WTC11 (cell line): ENCODE measurements around the gene C1orf159. TPM values are rescaled to one million over a fixed set of nuclear protein-coding genes. Genes with fewer than 3 reads are reported as not detected.

Experiments used
- ATAC-seq: fragments of 200-7000 bp; cut with Tn5 transposase; 2 replicates; pipeline ENCODE4 v1.10.0; 2021; ENCODE audit warnings: mild to moderate bottlenecking, moderate library complexity
- CTCF ChIA-PET: fragments of 300-600 bp; sonication (Branson Sonifier 250); formaldehyde crosslinking; loops from one replicate; lab custom pipeline; 2021; ENCODE audit warnings: antibody characterized with exemption; lab: Charles Lee
- POLR2A ChIA-PET: fragments of 350-600 bp; sonication (Branson Sonifier 250); formaldehyde crosslinking; loops from one replicate; lab custom pipeline; 2021; ENCODE audit warnings: antibody characterized with exemption; lab: Charles Lee
- DNase-seq: peaks from one replicate; pipeline ENCODE4 v3.0.0; 2021; ENCODE audit warnings: low spot score
- H3K27ac Mint-ChIP-seq: 2 replicates; pipeline ENCODE4 v1.8.0; 2021; ENCODE audit warnings: mixed read lengths
- H3K27me3 Mint-ChIP-seq: 2 replicates; pipeline ENCODE4 v1.8.0; 2021; ENCODE audit warnings: low read depth, mild to moderate bottlenecking, moderate library complexity, mixed read lengths
- H3K36me3 Mint-ChIP-seq: 2 replicates; pipeline ENCODE4 v1.8.0; 2021; ENCODE audit warnings: mixed read lengths
- H3K4me1 Mint-ChIP-seq: 2 replicates; pipeline ENCODE4 v1.8.0; 2022; ENCODE audit warnings: mixed read lengths
- H3K4me3 Mint-ChIP-seq: 2 replicates; pipeline ENCODE4 v1.8.0; 2021; ENCODE audit warnings: mild to moderate bottlenecking, moderate library complexity, mixed read lengths
- H3K9me3 Mint-ChIP-seq: 2 replicates; pipeline ENCODE4 v1.8.0; 2021; ENCODE audit warnings: mixed read lengths
- ATF1 ChIP-seq: sonication (generic); formaldehyde crosslinking; IDR thresholded peaks from 2 replicates; pipeline ENCODE4 v1.8.1; 2023; ENCODE audit warnings: mild to moderate bottlenecking, moderate library complexity, missing genetic modification reagents
- ELF4 ChIP-seq: sonication (generic); formaldehyde crosslinking; IDR thresholded peaks from 2 replicates; pipeline ENCODE4 v1.8.1; 2022; ENCODE audit warnings: low read depth, mild to moderate bottlenecking, moderate library complexity, missing genetic modification reagents
- ESRRA ChIP-seq: sonication (generic); formaldehyde crosslinking; IDR thresholded peaks from 2 replicates; pipeline ENCODE4 v1.8.1; 2022; ENCODE audit warnings: mild to moderate bottlenecking, missing genetic modification reagents, borderline replicate concordance
- GRHL2 ChIP-seq: fragments of 250-450 bp; sonication (Bioruptor Pico); IDR thresholded peaks from 2 replicates; pipeline ENCODE4 v1.8.0; 2022; ENCODE audit warnings: mild to moderate bottlenecking, moderate library complexity; ENCODE audit not compliant: insufficient replicate concordance, severe bottlenecking
- GTF2I ChIP-seq: fragments of 250-450 bp; sonication (Bioruptor Pico); conservative IDR thresholded peaks from 2 replicates; pipeline ENCODE4 v1.4.0; 2021; ENCODE audit warnings: mild to moderate bottlenecking
- NFE2L1 ChIP-seq: sonication (generic); formaldehyde crosslinking; IDR thresholded peaks from 2 replicates; pipeline ENCODE4 v1.8.1; 2023; ENCODE audit warnings: missing genetic modification reagents
- NR2C2 ChIP-seq: sonication (generic); formaldehyde crosslinking; IDR thresholded peaks from 2 replicates; pipeline ENCODE4 v1.8.0; 2022; ENCODE audit warnings: mild to moderate bottlenecking, missing genetic modification reagents
- RELA ChIP-seq: sonication (generic); formaldehyde crosslinking; IDR thresholded peaks from 2 replicates; pipeline ENCODE4 v1.8.1; 2022; ENCODE audit warnings: missing genetic modification reagents, mild to moderate bottlenecking, borderline replicate concordance
- SMAD4 ChIP-seq: sonication (generic); formaldehyde crosslinking; IDR thresholded peaks from 2 replicates; pipeline ENCODE4 v1.8.0; 2022; ENCODE audit warnings: mild to moderate bottlenecking, missing genetic modification reagents
- TEAD1 ChIP-seq: sonication (generic); formaldehyde crosslinking; IDR thresholded peaks from 2 replicates; pipeline ENCODE4 v1.8.0; 2022; ENCODE audit warnings: mild to moderate bottlenecking, missing genetic modification reagents
- TEAD4 ChIP-seq: sonication (generic); formaldehyde crosslinking; IDR thresholded peaks from 2 replicates; pipeline ENCODE4 v1.8.0; 2022; ENCODE audit warnings: mild to moderate bottlenecking, missing genetic modification reagents
- ZNF121 ChIP-seq: sonication (generic); formaldehyde crosslinking; IDR thresholded peaks from 2 replicates; pipeline ENCODE4 v1.8.0; 2023; ENCODE audit warnings: missing genetic modification reagents
- ZNF263 ChIP-seq: sonication (generic); formaldehyde crosslinking; IDR thresholded peaks from 2 replicates; pipeline ENCODE4 v1.8.1; 2022; ENCODE audit warnings: low read depth, mild to moderate bottlenecking, moderate library complexity, missing genetic modification reagents
- ZNF396 ChIP-seq: fragments of 250-450 bp; sonication (Bioruptor Pico); IDR thresholded peaks from 2 replicates; pipeline ENCODE4 v1.8.0; 2021; ENCODE audit warnings: mild to moderate bottlenecking, moderate library complexity, borderline replicate concordance
- ZNF423 ChIP-seq: fragments of 250-450 bp; sonication (Bioruptor Pico); IDR thresholded peaks from 2 replicates; pipeline ENCODE4 v2.1.2; 2022; ENCODE audit warnings: mild to moderate bottlenecking, moderate library complexity
- total RNA-seq: library from RNA; stranded (reverse); gene quantifications from 3 replicates; pipeline ENCODE4 v1.2.3, GENCODE V29; 2021
- TF ChIP-seq, protein P1 (sequence below): fragments of 200-600 bp; IDR thresholded peaks from 2 replicates; pipeline ENCODE4 v1.8.0; 2022; ENCODE audit warnings: antibody characterized with exemption
- TF ChIP-seq, protein P2 (sequence below): sonication (generic); formaldehyde crosslinking; IDR thresholded peaks from 2 replicates; pipeline ENCODE4 v1.8.1; 2022; ENCODE audit warnings: low read depth, missing genetic modification reagents, borderline replicate concordance
- TF ChIP-seq, protein P3 (sequence below): fragments of 250-450 bp; sonication (Bioruptor Pico); IDR thresholded peaks from 2 replicates; pipeline ENCODE4 v1.9.0; 2021; ENCODE audit warnings: mild to moderate bottlenecking, borderline replicate concordance
- TF ChIP-seq, protein P4 (sequence below): sonication (generic); formaldehyde crosslinking; IDR thresholded peaks from 2 replicates; pipeline ENCODE4 v1.8.0; 2023; ENCODE audit warnings: missing genetic modification reagents, mild to moderate bottlenecking, borderline replicate concordance
- TF ChIP-seq, protein P5 (sequence below): sonication (generic); formaldehyde crosslinking; IDR thresholded peaks from 2 replicates; pipeline ENCODE4 v1.8.1; 2023; ENCODE audit warnings: mild to moderate bottlenecking, missing genetic modification reagents, moderate library complexity
- TF ChIP-seq, protein P6 (sequence below): sonication (generic); formaldehyde crosslinking; IDR thresholded peaks from 2 replicates; pipeline ENCODE4 v1.8.1; 2023; ENCODE audit warnings: mild to moderate bottlenecking, missing genetic modification reagents

C1orf159 gene
- total RNA-seq, 1 experiment from 2014 or later: 17.8 TPM

DNA sequence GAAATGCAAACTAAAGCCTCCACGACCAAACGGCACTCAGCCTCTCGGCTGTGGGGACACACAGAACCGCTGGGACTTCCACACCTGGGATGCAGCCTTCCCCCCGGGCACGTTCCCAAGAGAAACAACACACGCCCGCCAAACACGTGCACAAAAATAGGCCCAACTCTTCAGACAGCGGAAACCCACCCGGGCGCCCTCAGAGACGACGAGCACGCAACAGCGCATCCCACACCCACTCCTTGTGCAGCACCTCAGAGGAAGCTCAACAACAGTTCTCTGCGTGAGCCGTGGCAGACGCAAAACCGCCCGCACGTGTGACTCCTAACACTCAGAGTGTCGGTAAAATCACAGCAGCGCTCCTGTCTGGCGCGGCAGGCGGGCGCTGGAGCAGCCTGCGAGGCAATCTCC is 5.3 kb downstream of the C1orf159 start:
- H3K27me3 Mint-ChIP-seq: peaks cover 9% of the 10 kb centered on the region; the same call in 1 of the 2 replicates
- H3K36me3 Mint-ChIP-seq: peaks cover 44% of the 10 kb centered on the region
- H3K9me3 Mint-ChIP-seq: peaks cover 36% of the 10 kb centered on the region
- ChIA-PET POLR2A (no interaction called here), CTCF (interaction anchor here (0.6 kb wide), 1 partner anchor 1304 kb away, joined by 3 read pairs; no protein-coding TSS in a partner anchor)
- no peak for TF ChIP-seq RELA (CRISPR knock-in tag)
- TF ChIP-seq GTF2I (CRISPR knock-in tag): no peak
- no peak for TF ChIP-seq ZNF396 (CRISPR knock-in tag)
- no peak for TF ChIP-seq ZNF423 (CRISPR knock-in tag)
- TF ChIP-seq NFE2L1 (CRISPR knock-in tag): no peak
- TF ChIP-seq, protein P1, sequence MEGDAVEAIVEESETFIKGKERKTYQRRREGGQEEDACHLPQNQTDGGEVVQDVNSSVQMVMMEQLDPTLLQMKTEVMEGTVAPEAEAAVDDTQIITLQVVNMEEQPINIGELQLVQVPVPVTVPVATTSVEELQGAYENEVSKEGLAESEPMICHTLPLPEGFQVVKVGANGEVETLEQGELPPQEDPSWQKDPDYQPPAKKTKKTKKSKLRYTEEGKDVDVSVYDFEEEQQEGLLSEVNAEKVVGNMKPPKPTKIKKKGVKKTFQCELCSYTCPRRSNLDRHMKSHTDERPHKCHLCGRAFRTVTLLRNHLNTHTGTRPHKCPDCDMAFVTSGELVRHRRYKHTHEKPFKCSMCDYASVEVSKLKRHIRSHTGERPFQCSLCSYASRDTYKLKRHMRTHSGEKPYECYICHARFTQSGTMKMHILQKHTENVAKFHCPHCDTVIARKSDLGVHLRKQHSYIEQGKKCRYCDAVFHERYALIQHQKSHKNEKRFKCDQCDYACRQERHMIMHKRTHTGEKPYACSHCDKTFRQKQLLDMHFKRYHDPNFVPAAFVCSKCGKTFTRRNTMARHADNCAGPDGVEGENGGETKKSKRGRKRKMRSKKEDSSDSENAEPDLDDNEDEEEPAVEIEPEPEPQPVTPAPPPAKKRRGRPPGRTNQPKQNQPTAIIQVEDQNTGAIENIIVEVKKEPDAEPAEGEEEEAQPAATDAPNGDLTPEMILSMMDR: no peak
- TF ChIP-seq GRHL2 (CRISPR knock-in tag): no peak
- TF ChIP-seq ESRRA (CRISPR knock-in tag): no peak
- TF ChIP-seq TEAD4 (CRISPR knock-in tag): no peak
- ATAC-seq: no peak
- no peak overlapping the region for H3K27ac Mint-ChIP-seq
- DNase-seq: no peak
- H3K4me3 Mint-ChIP-seq: no peak overlapping the region
- H3K4me1 Mint-ChIP-seq: peaks cover 17% of the 10 kb centered on the region

DNA sequence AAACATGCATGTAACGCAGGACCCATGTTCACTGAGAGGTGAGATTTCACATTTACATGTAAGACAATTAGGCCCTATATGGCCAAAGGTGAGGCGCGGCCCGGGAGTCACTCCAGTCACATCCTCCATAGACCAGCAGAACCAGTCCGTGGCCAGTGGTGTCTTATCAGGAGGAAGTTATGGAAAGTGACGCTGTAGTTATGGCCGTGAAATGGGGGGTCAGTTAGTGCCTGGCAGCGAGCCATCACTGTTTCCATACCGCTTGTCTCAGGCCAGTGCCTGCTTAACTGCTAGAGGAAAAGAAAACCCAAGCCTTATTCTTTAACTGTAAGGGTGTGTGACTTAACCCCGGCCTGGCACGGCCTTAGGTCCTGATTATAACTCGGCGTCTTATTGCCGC is 6.1 kb downstream of the C1orf159 start:
- Mint-ChIP-seq H3K36me3 (peaks cover 49% of the 10 kb centered on the region), H3K4me3 (no peak overlapping the region), H3K4me1 (peaks cover 13% of the 10 kb centered on the region), H3K27me3 (peaks cover 9% of the 10 kb centered on the region; the same call in 1 of the 2 replicates), H3K27ac (no peak overlapping the region), H3K9me3 (peaks cover 36% of the 10 kb centered on the region)
- ATAC-seq (no peak), DNase-seq (no peak)
- CTCF ChIA-PET: no interaction called here
- POLR2A ChIA-PET: no interaction called here
- TF ChIP-seq, protein P2, sequence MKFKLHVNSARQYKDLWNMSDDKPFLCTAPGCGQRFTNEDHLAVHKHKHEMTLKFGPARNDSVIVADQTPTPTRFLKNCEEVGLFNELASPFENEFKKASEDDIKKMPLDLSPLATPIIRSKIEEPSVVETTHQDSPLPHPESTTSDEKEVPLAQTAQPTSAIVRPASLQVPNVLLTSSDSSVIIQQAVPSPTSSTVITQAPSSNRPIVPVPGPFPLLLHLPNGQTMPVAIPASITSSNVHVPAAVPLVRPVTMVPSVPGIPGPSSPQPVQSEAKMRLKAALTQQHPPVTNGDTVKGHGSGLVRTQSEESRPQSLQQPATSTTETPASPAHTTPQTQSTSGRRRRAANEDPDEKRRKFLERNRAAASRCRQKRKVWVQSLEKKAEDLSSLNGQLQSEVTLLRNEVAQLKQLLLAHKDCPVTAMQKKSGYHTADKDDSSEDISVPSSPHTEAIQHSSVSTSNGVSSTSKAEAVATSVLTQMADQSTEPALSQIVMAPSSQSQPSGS (CRISPR knock-in tag): no peak
- TF ChIP-seq, protein P3, sequence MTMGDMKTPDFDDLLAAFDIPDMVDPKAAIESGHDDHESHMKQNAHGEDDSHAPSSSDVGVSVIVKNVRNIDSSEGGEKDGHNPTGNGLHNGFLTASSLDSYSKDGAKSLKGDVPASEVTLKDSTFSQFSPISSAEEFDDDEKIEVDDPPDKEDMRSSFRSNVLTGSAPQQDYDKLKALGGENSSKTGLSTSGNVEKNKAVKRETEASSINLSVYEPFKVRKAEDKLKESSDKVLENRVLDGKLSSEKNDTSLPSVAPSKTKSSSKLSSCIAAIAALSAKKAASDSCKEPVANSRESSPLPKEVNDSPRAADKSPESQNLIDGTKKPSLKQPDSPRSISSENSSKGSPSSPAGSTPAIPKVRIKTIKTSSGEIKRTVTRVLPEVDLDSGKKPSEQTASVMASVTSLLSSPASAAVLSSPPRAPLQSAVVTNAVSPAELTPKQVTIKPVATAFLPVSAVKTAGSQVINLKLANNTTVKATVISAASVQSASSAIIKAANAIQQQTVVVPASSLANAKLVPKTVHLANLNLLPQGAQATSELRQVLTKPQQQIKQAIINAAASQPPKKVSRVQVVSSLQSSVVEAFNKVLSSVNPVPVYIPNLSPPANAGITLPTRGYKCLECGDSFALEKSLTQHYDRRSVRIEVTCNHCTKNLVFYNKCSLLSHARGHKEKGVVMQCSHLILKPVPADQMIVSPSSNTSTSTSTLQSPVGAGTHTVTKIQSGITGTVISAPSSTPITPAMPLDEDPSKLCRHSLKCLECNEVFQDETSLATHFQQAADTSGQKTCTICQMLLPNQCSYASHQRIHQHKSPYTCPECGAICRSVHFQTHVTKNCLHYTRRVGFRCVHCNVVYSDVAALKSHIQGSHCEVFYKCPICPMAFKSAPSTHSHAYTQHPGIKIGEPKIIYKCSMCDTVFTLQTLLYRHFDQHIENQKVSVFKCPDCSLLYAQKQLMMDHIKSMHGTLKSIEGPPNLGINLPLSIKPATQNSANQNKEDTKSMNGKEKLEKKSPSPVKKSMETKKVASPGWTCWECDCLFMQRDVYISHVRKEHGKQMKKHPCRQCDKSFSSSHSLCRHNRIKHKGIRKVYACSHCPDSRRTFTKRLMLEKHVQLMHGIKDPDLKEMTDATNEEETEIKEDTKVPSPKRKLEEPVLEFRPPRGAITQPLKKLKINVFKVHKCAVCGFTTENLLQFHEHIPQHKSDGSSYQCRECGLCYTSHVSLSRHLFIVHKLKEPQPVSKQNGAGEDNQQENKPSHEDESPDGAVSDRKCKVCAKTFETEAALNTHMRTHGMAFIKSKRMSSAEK (CRISPR knock-in tag): no peak
- TF ChIP-seq ZNF121 (CRISPR knock-in tag) (no peak), ELF4 (CRISPR knock-in tag) (no peak), TEAD1 (no peak), NR2C2 (no peak), SMAD4 (CRISPR knock-in tag) (no peak), ZNF263 (CRISPR knock-in tag) (no peak), ATF1 (no peak)
- TF ChIP-seq, protein P4, sequence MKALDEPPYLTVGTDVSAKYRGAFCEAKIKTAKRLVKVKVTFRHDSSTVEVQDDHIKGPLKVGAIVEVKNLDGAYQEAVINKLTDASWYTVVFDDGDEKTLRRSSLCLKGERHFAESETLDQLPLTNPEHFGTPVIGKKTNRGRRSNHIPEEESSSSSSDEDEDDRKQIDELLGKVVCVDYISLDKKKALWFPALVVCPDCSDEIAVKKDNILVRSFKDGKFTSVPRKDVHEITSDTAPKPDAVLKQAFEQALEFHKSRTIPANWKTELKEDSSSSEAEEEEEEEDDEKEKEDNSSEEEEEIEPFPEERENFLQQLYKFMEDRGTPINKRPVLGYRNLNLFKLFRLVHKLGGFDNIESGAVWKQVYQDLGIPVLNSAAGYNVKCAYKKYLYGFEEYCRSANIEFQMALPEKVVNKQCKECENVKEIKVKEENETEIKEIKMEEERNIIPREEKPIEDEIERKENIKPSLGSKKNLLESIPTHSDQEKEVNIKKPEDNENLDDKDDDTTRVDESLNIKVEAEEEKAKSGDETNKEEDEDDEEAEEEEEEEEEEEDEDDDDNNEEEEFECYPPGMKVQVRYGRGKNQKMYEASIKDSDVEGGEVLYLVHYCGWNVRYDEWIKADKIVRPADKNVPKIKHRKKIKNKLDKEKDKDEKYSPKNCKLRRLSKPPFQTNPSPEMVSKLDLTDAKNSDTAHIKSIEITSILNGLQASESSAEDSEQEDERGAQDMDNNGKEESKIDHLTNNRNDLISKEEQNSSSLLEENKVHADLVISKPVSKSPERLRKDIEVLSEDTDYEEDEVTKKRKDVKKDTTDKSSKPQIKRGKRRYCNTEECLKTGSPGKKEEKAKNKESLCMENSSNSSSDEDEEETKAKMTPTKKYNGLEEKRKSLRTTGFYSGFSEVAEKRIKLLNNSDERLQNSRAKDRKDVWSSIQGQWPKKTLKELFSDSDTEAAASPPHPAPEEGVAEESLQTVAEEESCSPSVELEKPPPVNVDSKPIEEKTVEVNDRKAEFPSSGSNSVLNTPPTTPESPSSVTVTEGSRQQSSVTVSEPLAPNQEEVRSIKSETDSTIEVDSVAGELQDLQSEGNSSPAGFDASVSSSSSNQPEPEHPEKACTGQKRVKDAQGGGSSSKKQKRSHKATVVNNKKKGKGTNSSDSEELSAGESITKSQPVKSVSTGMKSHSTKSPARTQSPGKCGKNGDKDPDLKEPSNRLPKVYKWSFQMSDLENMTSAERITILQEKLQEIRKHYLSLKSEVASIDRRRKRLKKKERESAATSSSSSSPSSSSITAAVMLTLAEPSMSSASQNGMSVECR (CRISPR knock-in tag): no peak
- TF ChIP-seq, protein P5, sequence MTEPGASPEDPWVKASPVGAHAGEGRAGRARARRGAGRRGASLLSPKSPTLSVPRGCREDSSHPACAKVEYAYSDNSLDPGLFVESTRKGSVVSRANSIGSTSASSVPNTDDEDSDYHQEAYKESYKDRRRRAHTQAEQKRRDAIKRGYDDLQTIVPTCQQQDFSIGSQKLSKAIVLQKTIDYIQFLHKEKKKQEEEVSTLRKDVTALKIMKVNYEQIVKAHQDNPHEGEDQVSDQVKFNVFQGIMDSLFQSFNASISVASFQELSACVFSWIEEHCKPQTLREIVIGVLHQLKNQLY (CRISPR knock-in tag): no peak
- TF ChIP-seq, protein P6, sequence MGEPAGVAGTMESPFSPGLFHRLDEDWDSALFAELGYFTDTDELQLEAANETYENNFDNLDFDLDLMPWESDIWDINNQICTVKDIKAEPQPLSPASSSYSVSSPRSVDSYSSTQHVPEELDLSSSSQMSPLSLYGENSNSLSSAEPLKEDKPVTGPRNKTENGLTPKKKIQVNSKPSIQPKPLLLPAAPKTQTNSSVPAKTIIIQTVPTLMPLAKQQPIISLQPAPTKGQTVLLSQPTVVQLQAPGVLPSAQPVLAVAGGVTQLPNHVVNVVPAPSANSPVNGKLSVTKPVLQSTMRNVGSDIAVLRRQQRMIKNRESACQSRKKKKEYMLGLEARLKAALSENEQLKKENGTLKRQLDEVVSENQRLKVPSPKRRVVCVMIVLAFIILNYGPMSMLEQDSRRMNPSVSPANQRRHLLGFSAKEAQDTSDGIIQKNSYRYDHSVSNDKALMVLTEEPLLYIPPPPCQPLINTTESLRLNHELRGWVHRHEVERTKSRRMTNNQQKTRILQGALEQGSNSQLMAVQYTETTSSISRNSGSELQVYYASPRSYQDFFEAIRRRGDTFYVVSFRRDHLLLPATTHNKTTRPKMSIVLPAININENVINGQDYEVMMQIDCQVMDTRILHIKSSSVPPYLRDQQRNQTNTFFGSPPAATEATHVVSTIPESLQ (CRISPR knock-in tag): no peak
